ENCODE data around the gene UBE2D3. TPM values are rescaled to one million over a fixed set of nuclear protein-coding genes. Genes with fewer than 3 reads are reported as not detected.
A peak's percentile ranks its signal among the peaks of the same experiment; 100 is the strongest.

Gene UBE2D3
- polyA plus RNA-seq, 2 of the 4 experiments (the other 2 are of a cell fraction): 186 to 338 TPM

GRCh38 chr4:102826105-102826889 is 1.1 kb downstream of the UBE2D3 start:
- ATAC-seq: no peak
- no peak for DNase-seq (ENCODE audit: low read depth in 1 of 2, low spot score in 1 of 2)
- peak overlapping the region; percentile 91 for H3K4me2 ChIP-seq
- no peak for FAIRE-seq
- ChIA-PET CTCF (interaction anchor here (0.9 to 2.3 kb wide), 5 partner anchors 10 to 395 kb away, joined by 3 to 5 read pairs (median 5); no protein-coding TSS in a partner anchor), POLR2A (interaction anchor here (0.6 to 2.8 kb wide), 13 partner anchors 10 to 396 kb away, joined by 3 to 36 read pairs (median 6); partner anchors contain the start of genes CISD2, MANBA and SLC9B2)
- 3% methylated on average over 22 of the region's 38 CpGs for WGBS (ENCODE audit: missing lambda C conversion rate)
- no peaks in the 10 kb centered on the region for H3K9me3 ChIP-seq
- peak overlapping the region; percentile 100 for H3K27ac ChIP-seq
- H3K4me3 ChIP-seq: peak overlapping the region; percentile 95
- TF ChIP-seq SMC3 (IDR thresholded peaks at IDR 0.05) (no peak), HEYL (CRISPR knock-in tag; IDR thresholded peaks at IDR 0.05) (no peak), MYC (IDR thresholded peaks at IDR 0.05; ENCODE audit: borderline replicate concordance, low read length) (no peak), PBX3 (IDR thresholded peaks at IDR 0.05) (0 out of 2 replicates have a peak, but pooled peaks have one; percentile 14)
- peaks cover 39% of the 10 kb centered on the region for H3K4me1 ChIP-seq

- Histone ChIP-seq H3K4me2 (peak overlapping the region; percentile 91), H3K4me1 (peaks cover 48% of the 10 kb centered on the region), H3K4me3 (peak overlapping the region; percentile 95), H3K27ac (peak overlapping the region; percentile 100), H3K9me3 (no peaks in the 10 kb centered on the region)
- FAIRE-seq (no peak), ATAC-seq (no peak), DNase-seq (ENCODE audit: low read depth in 1 of 2, low spot score in 1 of 2) (peak in 1 of 2 experiments; percentile 63)
- ChIA-PET POLR2A (interaction anchor here (0.6 to 1.9 kb wide), 6 partner anchors 9 to 205 kb away, joined by 3 to 14 read pairs (median 4); partner anchors contain the start of genes CISD2 and MANBA), CTCF (interaction anchor here (0.9 to 2.3 kb wide), 5 partner anchors 9 to 395 kb away, joined by 3 to 5 read pairs (median 5); no protein-coding TSS in a partner anchor)
- TF ChIP-seq HDAC2 (IDR thresholded peaks at IDR 0.05) (no peak), MAX (IDR thresholded peaks at IDR 0.05) (no peak), E2F6 (IDR thresholded peaks at IDR 0.05; ENCODE audit: borderline replicate concordance, low read depth) (no peak), SREBF2 (IDR thresholded peaks at IDR 0.05) (no peak), REST (IDR thresholded peaks at IDR 0.05) (no peak), TFCP2L1 (CRISPR knock-in tag; IDR thresholded peaks at IDR 0.05) (no peak), PHF8 (IDR thresholded peaks at IDR 0.05; ENCODE audit: borderline replicate concordance, low read depth) (no peak), KDM5A (IDR thresholded peaks at IDR 0.05) (0 out of 2 replicates have a peak, but pooled peaks have one; percentile 20), GATA3 (IDR thresholded peaks at IDR 0.05; ENCODE audit: borderline replicate concordance) (no peak), ELK1 (IDR thresholded peaks at IDR 0.05; ENCODE audit: low read depth, low read length) (no peak), NR3C1 (IDR thresholded peaks at IDR 0.05) (no peak), ZFP36 (IDR thresholded peaks at IDR 0.05; ENCODE audit: borderline replicate concordance, partially characterized antibody) (no peak), CEBPB (IDR thresholded peaks at IDR 0.05) (peak; percentile 87 to 95; a peak in 3 of 4 replicates), HOXA7 (CRISPR knock-in tag; IDR thresholded peaks at IDR 0.05) (no peak), BCL3 (IDR thresholded peaks at IDR 0.05) (no peak), HMGXB4 (CRISPR knock-in tag; IDR thresholded peaks at IDR 0.05; ENCODE audit: borderline replicate concordance) (no peak), RAD21 (conservative IDR thresholded peaks at IDR 0.05 in 1 of 2, IDR thresholded peaks at IDR 0.05 in 1 of 2) (no peak), CBX8 (IDR thresholded peaks at IDR 0.05) (no peak)
- 1% methylated on average over 23 of the region's 23 CpGs for WGBS (ENCODE audit: missing lambda C conversion rate)
Measured at GRCh38 chr4:102825261-102826091, 1.9 kb downstream of the UBE2D3 start.

All from A549 (cell line).